Fibroblast of skin of right quadriceps (primary cell): ENCODE data around the gene ZNF701.
"Not testable (repeated sequence)": the region's sequence is repeated elsewhere in the genome, so short reads cannot be mapped to it uniquely, and the experiment has no call there.

Experiments used
- DNase-seq: peaks from one replicate; pipeline ENCODE4 v3.0.0-alpha.2; 2013

Gene ZNF701

DNA sequence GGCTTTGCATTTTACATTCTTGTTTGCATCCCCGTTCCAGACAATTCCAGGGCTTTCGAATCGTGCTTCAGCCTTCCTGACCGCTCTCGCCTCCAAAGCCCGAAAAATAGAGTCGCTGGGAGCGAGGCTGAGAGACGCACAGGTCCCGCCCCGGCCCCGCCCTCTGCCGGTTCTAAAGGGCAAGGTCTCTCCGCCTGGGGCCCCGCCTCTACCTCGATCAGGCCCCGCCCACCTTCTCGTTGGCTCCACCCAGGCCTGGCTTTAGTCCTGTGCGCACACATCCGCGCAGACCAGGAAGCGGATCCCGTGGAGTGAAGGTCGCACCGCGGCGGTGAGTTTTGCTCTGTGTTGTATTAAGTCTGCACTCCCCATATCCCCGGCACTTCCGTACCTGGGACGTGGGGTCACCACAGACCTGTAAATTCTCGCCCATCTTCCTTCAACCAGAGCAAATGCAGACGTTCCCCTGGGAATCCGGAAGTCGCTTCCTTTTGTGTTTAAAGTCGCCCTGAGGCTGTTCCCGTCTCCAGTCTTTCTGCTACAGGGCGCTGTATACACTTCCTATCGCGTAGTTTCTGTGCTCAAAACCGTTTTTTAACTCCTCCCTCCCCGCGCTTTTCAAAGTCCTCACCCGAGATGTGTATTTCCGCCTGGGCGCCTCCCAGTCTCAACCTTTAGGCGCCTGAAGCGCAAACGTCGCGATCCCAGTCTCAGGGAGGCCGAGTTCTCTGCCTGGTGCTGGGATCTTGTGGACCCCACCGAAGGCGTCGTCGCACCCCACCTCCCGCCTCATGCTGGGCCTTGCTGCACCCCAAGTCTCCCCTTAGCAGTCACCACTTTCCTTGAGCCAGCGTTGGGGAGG is at the start of gene ZNF701:
ZNF701 (plus strand) TSS at position 288 of the 862 bp plus-strand sequence. CDS start 3,861 bp downstream, outside the sequence.
- DNase-seq, result peak; percentile 91

DNA sequence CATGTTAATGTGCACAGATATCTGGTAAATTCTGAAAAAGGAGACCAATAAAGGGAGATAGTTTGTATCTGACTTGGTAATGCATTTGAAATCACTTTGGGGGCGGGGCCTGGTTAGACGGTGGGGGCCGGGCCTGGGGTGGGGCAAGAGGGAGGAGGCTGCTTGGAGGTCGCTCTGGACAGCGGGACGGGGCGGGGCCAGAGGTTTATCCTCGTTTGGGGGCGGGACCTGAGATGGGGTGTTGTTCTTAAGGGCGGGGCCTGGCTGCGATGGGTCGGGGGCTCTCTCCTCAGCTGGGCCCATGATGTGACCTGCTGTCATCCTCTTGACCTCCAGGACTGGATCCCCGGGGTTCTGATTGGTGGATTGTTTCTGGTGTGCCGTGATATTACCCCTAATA is 47.5 kb upstream of the ZNF701 start:
- no peak for DNase-seq

DNA sequence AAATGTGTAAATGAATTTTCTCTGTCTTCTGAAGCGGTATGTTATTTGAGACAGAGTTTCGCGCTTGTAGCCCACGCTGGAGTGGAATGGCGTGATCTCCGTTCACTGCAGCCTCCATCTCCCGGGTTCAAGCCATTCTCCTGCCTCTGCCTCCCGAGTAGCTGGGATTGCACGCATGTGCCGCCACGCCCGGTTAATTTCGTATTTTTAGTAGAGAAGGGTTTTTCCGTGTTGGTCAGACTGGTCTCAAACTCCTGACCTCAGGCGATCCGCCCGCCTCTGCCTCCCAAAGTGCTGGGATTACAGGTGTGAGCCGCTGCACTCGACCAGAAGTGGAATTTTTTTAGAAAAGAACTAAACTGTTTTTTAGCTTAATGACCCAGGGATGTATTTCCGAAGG is 46.0 kb upstream of the ZNF701 start:
- DNase-seq, result no peak

DNA sequence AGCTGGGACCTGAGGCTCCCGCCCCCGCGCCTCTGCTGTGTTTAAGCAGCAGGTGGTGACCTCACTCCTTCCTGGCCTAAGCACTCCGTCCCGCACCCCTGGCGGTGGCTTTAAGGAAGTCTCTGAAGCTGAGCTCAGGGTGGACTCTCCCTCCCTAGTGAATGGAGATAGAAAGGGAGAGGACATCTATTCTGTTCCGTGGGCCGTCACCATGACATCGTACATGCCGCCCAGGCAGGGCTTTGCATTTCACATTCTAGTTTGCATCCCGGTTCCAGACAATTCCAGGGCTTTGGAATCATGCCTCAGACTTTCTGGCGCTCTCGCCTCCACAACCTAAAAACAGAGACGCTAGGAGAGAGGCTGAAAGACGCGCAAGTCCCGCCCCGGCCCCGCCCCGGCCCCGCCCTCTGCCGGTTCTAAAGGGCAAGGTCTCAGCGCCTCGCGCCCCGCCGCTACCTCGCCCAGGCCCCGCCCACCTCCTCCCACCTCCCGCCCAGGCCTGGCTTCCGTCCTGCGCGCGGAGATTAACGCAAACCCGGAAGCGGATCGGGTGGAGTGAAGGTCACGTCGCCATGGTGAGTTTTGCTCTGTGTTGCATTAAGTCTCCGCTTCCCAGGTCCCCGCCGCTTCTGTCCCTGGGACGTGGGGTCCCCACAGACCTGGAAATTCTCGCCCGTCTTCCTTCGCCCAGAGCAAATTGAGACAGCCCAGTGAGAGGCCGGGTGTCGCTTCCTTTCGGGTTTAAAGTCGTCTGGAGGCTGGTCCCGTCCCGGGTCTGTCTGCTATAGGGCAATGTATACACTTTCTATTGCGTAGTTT is 42.7 kb upstream of the ZNF701 start, which contains the start of gene ZNF808:
ZNF808 (plus strand) TSS at position 535 of the 822 bp plus-strand sequence. CDS start 15,617 bp downstream, outside the sequence.
- DNase-seq, result peak; percentile 85

DNA sequence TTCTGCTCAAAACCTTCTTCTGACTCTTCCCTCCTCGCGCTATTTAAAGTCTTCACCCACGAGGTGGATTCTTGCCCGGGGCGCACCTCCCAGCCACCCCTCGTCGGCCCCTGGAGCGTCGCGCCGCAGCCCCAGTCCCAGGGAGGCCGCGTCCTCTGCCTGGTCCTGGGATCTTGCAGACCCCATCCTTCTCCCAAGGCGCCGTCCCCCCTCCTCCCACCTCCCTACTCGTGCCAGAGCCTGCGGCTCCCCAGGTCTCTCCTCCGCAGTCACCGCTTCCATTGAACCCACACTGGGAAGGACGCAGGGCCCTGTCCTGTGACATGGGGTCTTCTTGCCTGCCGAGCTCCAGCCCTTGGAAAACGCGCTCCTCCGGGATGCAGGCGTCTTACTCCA is 42.1 kb upstream of the ZNF701 start:
- peak; percentile 0 for DNase-seq

DNA sequence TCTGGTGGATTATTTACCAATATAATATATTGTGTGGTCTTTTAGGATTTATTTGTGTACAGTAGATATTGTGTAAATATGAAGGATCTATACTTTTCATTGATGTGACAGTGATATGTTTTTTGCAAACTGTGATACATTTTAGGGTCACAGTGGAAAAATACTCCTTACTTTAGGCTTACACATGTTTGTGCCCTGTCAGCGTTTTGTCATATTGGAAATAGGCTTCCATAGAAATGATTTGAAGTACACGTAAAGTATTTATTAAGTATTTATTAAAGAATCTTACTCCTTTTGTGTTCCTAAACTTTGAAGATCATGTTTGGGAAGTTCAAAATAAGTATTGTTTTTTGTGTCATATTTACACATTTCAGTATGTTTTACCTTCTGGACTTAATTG is 37.6 kb upstream of the ZNF701 start:
- no peak for DNase-seq

DNA sequence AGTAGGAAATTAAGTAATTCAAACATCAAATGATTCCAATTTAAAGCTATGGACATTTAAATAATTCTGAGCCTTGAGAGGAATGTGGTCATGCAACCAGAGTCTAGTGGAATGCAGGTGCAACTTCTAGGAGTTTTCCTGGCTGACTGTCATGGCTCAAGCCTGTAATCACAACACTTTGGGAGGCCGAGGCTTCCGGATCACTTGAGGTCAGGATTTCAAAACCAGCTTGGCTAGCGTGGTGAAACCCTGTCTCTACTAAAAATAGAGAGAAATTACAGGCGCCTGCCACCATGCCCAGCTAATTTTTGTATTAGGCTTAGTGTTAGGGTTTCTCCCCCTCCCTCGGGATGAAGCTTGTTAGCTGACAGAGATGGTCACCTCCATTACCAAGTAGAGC is 36.2 kb upstream of the ZNF701 start:
- DNase-seq, result no peak

DNA sequence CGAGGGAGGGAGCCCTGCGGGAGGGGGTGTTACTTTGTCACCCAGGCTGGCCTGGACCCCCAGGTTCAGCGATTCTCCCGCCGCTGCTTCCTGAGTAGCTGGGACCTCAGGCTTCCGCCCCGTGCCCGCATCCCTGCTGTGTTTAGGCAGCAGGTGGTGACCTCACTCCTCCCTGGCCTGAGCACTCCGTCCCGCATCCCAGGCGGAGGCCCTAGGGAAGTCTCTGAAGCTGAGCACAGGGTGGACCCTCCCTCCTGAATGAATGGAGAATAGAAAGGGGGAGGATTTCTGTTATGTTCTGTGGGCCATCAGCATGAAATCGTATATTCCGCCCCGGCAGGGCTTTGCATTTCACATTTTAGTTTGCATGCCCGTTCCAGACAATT is 34.7 kb upstream of the ZNF701 start:
- not testable (repeated sequence) for DNase-seq

DNA sequence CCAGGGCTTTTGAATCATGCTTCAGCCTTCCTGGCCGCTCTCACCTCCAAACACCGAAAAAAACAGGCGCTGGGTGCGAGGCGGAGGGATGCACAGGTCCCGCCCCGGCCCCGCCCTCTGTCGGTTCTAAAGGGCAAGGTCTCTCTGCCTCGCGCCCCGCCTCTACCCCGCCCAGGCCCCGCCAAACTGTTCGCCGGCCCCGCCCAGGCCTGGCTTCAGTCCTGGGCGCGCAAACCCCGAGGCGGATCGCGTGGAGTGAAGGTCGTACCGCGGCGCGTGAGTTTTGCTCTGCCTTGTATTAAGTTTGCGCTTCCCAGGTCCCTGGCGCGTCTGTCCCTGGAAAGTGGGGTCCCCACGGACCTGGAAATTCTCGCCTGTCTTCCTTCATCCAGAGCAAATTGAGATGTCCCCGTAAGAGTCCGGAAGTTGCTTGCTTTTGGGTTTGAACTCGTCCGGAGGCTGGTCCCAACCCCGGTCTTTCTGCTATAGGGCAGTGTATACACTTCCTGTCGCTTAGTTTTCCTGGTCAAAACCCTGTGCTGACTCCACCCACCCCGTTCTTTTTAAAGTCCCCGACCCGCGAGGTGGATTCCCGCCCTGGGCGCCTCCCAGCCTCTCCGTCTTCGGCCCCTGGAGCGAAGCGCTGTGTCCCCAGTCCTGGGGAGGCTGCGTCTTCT is 34.2 kb upstream of the ZNF701 start:
- DNase-seq, result peak; percentile 73

DNA sequence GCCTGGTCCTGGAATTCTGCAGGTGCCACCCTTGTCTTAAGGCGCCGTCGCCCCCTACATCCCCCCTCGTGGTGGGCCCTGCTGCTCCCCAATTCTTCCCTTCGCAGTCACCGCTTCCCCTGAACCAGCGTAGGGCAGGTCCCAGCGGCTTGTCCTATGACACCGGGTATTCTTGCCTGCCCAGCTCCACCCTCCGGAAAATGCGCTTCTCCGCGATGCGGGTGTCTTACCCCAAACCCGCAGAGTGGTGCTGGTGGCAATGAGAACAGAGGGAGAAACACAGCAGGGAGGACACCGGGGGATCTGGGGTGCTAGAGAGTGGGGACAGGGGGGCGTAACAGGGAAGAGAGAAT is 33.7 kb upstream of the ZNF701 start:
- no peak for DNase-seq

DNA sequence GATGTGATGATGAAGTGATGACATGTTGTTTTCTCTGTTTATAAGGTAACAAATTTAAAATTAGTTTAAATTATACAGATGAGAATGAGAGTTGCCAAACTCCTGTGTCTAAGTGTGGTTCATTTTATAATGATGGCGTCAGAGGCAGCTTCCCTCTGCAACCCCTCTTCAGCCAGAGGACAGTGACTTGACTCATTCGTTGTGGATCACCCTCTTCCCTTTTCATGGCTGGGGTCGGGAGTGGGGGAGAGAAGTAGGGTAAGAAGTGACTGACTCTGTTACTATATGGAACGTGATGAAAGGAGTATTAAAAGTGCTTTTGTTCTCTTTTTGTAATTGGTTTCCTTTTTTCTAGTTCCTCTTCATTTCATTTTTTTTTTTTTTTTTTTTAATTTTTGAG is 31.3 kb upstream of the ZNF701 start:
- not testable (repeated sequence) for DNase-seq

DNA sequence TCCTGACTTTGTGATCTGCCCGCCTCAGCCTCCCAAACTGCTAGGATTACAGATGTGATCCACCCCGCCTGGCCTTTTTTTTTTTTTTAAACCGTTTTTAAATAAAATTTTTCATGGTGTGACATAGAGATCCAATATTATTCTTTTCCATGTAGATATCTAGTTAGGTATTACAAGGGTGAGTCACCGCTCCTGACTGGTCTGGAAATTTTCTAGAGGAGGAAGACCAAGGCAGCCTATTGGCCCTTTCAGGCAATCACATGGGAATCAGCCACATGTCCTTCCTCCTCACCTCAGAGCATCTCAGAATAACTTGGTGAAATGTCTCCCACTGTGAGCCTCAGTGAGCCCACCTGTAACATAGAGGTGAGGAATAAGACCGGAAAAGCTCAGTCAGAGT is 28.9 kb upstream of the ZNF701 start:
- DNase-seq, result not testable (repeated sequence)

DNA sequence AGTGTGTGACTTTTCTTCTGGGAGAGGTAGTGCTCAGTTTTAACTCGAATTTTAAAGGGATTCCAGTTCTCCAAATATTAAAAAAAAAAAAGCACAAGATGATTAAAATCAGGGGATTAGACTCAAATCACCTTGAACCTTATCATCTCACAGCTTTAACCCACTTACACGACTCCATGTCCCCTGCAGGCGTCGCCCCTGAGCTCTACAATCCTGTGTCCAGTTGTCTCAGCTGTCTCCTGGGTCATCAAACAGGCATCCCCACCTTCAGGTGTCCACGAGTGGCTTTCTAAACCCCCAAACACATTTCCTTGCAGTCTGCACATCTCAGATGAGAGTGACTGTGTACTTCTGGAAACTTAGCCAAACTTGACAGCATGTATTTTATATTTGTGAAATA is 28.5 kb upstream of the ZNF701 start:
- DNase-seq, result no peak

DNA sequence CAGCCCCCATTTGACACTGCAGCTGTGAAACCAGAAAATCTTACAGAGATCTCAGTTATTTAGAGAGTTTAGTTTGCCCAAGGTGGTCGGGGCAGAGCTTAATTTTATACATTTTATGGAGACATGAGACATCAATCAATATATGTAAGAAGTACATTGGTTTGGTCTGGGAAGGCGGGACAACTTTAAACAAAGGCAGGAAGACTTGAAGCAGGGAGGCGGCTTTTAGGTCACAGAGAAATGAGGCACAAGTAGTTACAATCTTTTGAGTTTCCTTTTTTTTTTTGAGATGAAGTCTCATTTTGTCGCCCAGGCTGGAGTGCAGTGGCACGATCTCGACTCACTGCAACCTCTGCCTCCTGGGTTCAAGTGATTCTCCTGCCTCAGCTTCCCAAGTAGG is 27.5 kb upstream of the ZNF701 start:
- DNase-seq, result not testable (repeated sequence)

DNA sequence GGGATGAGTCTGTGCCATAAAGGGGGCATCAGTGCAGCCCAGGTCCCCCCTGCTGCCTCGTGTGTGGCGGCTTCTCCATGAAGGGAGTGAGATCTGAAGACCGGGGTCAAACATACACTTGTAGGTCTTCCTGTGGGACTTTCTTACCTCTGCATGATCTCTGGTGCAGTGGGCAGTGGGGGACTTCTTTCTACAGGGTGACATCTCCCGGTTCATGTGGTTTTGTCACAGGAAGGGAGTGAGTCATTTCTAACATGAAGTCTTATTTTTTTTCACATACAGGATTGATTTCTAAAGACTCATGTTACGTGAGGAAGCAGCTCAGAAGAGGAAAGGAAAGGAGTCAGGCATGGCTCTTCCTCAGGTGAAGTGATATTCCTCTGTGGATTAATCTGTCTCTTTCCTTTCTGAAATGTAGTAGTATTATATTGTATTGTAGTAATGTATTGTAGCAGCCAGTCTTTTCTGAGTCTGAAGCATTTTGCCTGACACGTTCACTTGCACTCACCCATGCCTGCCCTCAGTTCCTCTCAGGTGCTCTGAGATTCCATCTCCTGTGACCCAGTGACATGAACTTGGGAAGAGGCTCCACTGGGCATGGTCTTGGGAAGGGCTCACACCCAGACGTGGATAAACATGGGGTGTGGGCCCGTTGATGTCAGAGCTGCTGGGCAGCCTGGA is 27.0 kb upstream of the ZNF701 start:
- DNase-seq, result no peak

DNA sequence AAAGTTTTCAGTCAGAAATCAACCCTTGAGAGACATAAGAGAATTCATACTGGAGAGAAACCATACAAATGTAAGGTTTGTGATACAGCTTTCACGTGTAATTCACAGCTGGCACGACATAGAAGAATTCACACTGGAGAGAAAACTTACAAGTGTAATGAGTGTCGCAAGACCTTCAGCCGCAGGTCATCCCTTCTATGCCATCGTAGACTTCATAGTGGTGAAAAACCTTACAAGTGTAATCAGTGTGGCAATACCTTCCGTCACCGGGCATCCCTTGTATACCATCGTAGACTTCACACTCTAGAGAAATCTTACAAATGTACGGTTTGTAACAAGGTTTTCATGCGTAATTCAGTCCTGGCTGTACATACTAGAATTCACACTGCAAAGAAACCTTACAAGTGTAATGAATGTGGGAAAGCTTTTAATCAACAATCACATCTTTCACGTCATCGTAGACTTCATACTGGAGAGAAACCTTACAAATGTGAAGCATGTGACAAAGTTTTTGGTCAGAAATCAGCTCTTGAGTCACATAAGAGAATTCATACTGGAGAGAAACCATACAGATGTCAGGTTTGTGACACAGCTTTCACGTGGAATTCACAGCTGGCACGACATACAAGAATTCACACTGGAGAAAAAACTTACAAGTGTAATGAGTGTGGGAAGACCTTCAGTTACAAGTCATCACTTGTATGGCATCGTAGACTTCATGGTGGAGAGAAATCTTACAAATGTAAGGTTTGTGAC is 15.7 kb upstream of the ZNF701 start:
- DNase-seq, result no peak

DNA sequence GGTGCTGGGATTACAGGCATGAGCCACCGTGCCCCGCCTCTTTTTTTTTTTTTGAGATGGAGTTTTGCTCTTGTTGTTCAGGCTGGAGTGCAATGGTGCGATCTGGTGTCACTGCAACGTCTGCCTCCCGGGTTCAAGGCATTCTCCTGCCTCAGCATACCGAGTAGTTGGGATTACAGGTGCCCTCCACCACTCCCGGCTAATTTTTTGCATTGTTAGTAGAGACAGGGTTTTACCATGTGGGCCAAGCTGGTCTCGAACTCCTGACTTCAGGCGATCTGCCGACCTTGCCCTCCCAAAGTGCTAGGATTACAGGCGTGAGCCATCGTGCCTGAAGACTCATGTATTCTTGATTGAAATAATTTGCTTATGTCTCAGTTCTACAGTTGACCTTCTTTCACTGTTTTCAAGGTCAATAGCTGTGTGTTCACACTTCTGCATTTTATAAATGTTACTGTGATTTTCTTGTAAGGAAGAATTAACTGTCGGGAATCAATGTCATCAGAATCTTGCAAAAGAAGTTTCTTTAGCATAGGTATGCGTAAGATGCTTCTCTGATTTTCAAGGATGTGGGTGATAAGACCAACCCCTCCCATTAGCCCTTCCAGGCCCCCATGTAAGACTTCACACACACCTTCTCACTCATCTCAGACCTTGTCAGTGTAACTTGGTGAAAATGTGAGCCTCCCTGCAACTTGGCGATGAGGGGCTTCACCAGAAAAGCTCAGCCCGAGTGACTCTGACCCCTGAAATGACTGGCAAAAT is 12.7 kb upstream of the ZNF701 start:
- DNase-seq, result no peak

DNA sequence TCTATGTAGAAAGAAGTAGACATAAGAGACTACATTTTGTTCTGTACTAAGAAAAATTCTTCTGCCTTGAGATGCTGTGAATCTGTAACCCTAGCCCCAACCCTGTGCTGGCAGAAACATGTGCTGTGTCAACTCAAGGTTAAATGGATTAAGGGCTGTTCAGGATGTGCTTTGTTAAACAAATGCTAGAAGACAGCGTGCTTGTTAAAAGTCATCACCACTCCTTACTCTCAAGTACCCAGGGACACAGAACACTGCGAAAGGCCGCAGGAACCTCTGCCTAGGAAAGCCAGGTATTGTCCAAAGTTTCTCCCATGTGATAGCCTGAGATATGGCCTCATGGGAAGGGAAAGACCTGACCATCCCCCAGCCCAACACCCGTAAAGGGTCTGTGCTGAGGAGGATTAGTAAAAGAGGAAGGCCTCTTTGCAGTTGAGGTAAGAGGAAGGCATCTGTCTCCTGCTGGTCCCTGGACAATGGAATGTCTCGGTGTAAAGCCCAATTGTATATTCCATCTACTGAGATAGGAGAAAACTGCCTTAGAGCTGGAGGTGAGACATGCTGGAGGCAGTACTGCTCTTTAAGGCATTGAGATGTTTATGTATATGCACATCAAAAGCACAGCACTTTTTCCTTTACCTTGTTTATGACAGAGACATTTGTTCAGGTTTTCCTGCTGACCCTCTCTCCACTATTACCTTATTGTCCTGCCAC is 11.2 kb upstream of the ZNF701 start:
- DNase-seq, result not testable (repeated sequence)

DNA sequence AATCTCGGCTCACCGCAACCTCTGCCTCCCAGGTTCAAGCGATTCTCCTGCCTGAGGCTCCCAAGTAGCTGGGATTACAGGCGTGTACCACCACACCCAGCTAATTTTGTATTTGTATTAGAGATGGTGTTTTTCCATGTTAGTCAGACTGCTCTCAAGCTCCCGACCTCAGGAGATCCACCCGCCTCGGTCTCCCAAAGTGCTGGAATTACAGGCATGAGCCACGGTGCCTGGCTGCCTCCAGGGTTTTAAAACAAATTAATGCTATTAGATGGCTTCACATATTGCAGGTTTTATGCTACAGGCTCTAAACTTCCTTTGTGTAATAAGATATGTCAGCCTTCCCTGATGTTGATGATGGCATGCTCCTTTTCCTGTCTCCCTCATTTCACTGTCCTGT is 8.5 kb upstream of the ZNF701 start:
- not testable (repeated sequence) for DNase-seq

DNA sequence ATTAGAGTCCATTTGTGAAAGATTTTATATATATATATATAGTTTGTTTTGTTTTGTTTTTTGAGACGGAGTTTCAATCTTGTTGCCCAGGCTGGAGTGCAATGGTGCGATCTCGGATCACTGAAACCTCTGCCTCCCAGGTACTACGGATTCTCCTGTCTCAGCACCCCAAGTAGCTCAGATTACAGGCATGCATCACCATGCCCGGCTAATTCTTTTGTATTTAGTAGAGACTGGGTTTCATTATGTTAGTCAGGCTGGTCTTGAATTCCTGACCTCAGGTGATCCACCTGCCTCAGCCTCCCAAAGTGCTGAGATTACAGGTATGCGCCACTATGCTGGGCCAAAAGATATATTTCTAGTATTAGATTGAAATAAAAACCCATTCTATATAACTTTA is 4.0 kb upstream of the ZNF701 start:
- DNase-seq, result no peak

DNA sequence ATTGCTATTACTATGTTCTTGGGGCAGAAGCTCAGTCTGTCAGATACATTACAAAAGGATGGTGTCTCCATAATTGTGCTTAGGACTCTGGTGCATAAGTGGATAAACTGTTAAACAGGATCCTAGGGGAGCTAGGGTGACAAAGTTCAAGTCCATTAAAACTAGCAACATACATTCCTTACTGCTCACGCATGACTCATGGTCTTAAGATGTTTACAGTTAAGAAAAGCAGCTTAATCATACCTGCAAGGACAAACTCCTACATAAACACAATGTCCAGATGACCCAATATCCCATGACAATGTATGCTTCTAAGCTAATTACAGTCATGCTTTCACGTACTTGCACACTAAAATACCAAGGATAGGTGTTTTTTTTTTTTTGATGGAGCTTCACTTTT is 3.5 kb upstream of the ZNF701 start:
- DNase-seq, result peak; percentile 52
